K562 treated with DMSO at 1 percent for 24 hours (cell line): Measurements from ENCODE around the gene CNIH2. TPM values are rescaled to one million over a fixed set of nuclear protein-coding genes. Genes with fewer than 3 reads are reported as not detected.

Experiments used
- total RNA-seq: library from RNA; unstranded; fragments of 300-600 nt; gene quantifications from 2 replicates; pipeline ENCODE4 v1.2.3, GENCODE V29; 2022; ENCODE audit warnings: low read depth; ENCODE audit not compliant: insufficient read depth

The CNIH2 gene
- 1.1 TPM in 1 of 2 replicates, not detected in the other for total RNA-seq

GRCh38 chr11:66277471-66278362 is at the start of gene CNIH2:
CNIH2 (plus strand) TSS chr11:66278175; CDS start chr11:66278457, 282 bp downstream.

DNA sequence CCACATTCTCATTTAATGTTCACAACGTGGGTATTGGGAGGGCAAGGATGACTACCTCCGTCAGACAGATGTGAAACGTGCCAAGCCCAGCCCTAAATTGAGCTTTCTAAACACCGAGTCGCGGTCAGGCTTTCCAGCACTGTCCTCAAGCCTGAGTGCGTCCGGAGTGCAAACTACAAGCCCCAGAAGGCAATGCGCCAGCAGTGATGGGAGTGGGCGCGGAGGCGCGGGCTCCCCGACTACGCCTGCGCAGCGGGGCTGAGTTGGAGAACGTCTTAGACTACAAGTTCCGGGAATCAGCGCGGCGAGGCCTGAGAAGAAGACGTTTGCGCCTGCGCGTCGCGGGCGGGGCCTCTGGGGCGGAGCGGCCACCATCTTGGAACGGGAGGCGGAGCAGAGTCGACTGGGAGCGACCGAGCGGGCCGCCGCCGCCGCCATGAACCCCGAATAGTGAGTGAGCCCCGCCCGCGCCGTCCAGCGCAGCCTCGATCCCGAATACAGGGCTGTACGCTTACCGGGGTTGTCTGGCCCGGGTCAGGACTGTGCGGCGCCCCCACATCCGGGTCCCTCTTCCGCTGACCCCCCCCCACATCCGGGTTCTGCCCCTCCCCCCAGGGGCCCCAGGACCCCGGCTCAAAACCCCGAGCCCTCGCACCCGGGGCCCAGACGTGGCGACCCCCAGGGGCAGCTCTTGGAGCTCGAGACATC is 9.6 kb upstream of the CNIH2 start, which contains the start of gene RAB1B:
TSS of gene RAB1B (plus strand) at position 396 of the 708 bp plus-strand sequence. CDS start at position 437, 41 bp downstream.

DNA sequence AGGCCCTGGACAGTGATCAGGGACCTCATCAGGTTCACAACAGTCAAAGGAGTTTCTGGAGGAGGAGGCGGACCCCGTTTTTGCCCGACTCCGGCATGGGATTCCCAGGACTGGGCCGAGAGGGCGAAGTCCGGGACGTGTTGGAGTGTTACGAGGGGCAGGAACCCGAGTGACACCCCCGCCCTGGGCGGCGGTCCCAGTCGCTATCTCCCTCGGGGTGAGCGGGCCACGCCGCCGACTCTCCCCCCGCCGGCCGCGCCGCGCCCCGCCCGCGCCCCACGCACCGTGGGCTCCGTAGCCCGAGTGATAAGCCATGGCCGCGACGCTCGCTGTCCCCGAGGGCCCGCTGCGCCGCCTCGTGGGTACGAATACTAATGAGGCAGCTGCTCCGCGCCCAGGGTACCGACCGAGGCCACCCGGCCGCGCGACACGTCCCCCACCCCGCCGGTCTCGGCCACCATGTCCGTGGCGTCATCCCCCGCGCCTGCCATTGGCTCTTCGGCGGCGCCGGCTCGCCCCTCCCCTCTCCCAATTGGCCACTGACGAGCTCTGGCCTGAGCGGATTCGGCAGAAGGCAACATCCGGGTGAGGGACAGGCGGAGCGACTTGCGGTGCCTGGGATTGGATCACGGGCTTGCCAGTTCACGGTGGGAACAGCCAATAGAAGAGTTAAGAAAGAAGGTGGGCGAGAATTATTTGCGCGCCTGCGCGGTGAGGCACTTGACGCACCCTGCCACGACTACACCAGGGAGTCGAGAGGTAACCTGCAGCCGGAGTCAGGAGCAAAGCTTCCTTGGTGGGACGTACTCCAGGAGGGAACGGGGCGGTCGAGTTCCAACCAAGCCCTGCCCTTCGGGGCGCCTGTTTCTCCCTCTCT is 10.9 kb downstream of the CNIH2 start, which contains the start of gene YIF1A:
TSS of gene YIF1A (minus strand) at position 473 of the 877 bp plus-strand sequence. CDS start at position 315, 158 bp downstream.

GRCh38 chr11:66291706-66292542 is 13.9 kb downstream of the CNIH2 start, which contains the start of gene TMEM151A:
TMEM151A (plus strand) TSS chr11:66291894; CDS start chr11:66292014, 120 bp downstream.

DNA sequence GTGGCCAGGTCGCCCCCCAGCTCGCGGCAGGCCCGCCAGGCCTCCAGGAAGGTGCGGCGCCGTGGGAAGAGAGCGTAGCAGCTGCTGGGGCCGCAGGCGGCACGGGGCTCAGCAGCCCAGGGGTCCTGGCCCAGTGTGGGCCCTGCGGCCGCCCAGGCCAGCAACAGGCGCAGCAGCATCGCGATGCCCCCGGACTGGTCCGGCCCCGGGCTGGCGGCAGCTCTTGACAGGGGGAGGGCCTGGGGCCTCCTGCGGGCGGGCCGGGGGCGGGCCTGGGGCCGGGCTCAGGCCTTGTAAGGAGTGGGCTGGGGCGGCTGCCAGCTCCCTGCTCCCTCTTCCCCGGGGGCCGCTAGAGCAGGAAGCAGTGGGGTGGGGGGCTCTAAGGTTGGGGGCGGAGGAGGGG is 38.9 kb downstream of the CNIH2 start, which contains the start of gene CD248:
TSS of gene CD248 (minus strand) at position 196 of the 403 bp plus-strand sequence. CDS start at position 179, 17 bp downstream.

Other genes starting within 250 kb of the CNIH2 start
- gene GAL3ST3, start 229.0 kb upstream of the CNIH2 start, total RNA-seq, result not detected in 2 replicates
- gene SF3B2, start 225.8 kb upstream of the CNIH2 start, total RNA-seq, result 271 and 300 TPM in 2 replicates
- gene PACS1, start 207.9 kb upstream of the CNIH2 start, total RNA-seq, result 35.1 and 39.1 TPM in 2 replicates
- gene KLC2, start 20.5 kb upstream of the CNIH2 start, total RNA-seq, result 45.0 and 46.3 TPM in 2 replicates
- gene RAB1B, start 9.5 kb upstream of the CNIH2 start, total RNA-seq, result 194 and 197 TPM in 2 replicates
- 132 and 143 TPM in 2 replicates for gene YIF1A, start 11.0 kb downstream of the CNIH2 start, total RNA-seq
- gene TMEM151A, start 13.7 kb downstream of the CNIH2 start, total RNA-seq, result not detected in 2 replicates
- gene CD248, start 38.9 kb downstream of the CNIH2 start, total RNA-seq, result not detected in 2 replicates
- gene RIN1, start 58.3 kb downstream of the CNIH2 start, total RNA-seq, result 1.1 TPM in 2 replicates
- 65.5 and 66.8 TPM in 2 replicates for gene BRMS1, start 66.9 kb downstream of the CNIH2 start, total RNA-seq
- 38.5 and 42.0 TPM in 2 replicates for gene B4GAT1, start 69.5 kb downstream of the CNIH2 start, total RNA-seq
- gene SLC29A2, start 93.6 kb downstream of the CNIH2 start, total RNA-seq, result 14.6 and 18.1 TPM in 2 replicates
- not detected in 2 replicates for gene NPAS4, start 142.9 kb downstream of the CNIH2 start, total RNA-seq
- gene MRPL11, start 160.7 kb downstream of the CNIH2 start, total RNA-seq, result 43.7 and 47.1 TPM in 2 replicates
- 8.3 and 8.6 TPM in 2 replicates for gene PELI3, start 188.7 kb downstream of the CNIH2 start, total RNA-seq
- gene DPP3, start 202.3 kb downstream of the CNIH2 start, total RNA-seq, result 58.7 and 69.0 TPM in 2 replicates
- gene BBS1, start 232.5 kb downstream of the CNIH2 start, total RNA-seq, result 12.5 and 13.9 TPM in 2 replicates